ENCODE measurements around the gene PPFIA4. TPM values are rescaled to one million over a fixed set of nuclear protein-coding genes. Genes with fewer than 3 reads are reported as not detected.

Gene PPFIA4
- total and polyA plus RNA-seq, 9 of the 15 experiments (the other 6 are each of a cell fraction or from before 2014, with no cell fraction given), result 0.07 to 12.0 (median 0.70) TPM

DNA sequence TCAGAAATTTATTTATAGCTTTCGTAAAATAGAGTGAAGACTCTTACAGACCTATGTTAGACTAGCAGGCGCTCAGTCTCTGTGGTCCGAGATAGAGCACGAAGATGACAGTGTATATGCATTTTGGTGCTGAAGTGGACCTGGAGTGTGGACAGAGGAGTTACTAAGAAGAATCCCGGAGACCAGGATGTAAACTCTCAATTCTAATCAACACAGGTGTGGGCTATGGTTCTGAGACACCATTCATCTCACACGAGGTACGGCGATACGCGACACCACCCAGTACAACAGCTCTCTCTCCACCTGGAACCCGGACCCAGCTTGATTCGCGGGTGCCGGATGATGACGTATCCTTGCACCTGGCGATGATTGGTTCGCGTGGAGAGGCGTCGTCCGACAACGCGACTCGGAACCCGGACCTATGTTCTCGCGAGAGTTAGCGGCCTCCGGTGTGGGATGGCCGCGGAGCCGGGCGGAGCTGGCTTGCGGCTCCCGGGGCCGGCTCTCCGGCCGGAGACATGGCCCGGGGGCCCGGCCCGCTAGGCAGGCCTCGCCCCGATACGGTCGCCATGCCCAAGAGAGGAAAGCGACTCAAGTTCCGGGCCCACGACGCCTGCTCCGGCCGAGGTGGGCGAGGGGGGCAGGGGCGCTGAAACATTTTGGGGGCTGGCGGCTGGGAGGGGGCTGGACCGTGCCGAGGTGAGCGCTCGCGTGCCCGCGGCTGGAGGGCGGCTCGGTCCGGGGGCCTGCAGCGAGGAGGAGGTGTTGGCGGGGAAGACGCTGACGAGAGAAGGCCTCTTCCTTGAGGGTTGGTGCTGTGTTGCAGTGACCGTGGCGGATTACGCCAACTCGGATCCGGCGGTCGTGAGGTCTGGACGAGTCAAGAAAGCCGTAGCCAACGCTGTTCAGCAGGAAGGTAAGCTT is 19.1 kb upstream of the PPFIA4 start, which contains the start of gene TMEM183A (continued):
- TF ChIP-seq PCBP2 (IDR thresholded peaks at IDR 0.05; ENCODE audit: low read depth, low read length, poor library complexity, severe bottlenecking) (no peak), HOMEZ (CRISPR knock-in tag; IDR thresholded peaks at IDR 0.05) (no peak), SRF (CRISPR knock-in tag; IDR thresholded peaks at IDR 0.05) (no peak; a peak in 1 of 4 replicates), EGR1 (conservative IDR thresholded peaks at IDR 0.05) (peak; percentile 25; the same call in 1 of the 2 replicates), RNF2 (IDR thresholded peaks at IDR 0.05) (peak; percentile 57; the same call in 1 of the 2 replicates), FOXM1 (IDR thresholded peaks at IDR 0.05; ENCODE audit: low read depth) (0 out of 2 replicates have a peak, but pooled peaks have one; percentile 19), FOXM1 (CRISPR knock-in tag; IDR thresholded peaks at IDR 0.05; ENCODE audit: low read depth) (peak; percentile 97; the same call in 1 of the 2 replicates), PPARD (CRISPR knock-in tag; IDR thresholded peaks at IDR 0.05) (no peak), BHLHE40 (IDR thresholded peaks at IDR 0.05; ENCODE audit: low read length) (peak; percentile 42; the same call in 1 of the 2 replicates), NFRKB (IDR thresholded peaks at IDR 0.05; ENCODE audit: low read depth) (peak; percentile 89; the same call in 1 of the 2 replicates), OTX1 (CRISPR knock-in tag; IDR thresholded peaks at IDR 0.05) (no peak), CCNT2 (IDR thresholded peaks at IDR 0.05; ENCODE audit: borderline replicate concordance, extremely low read depth, insufficient read length, low read depth, low read length) (peak; percentile 54), SMAD4 (CRISPR knock-in tag; conservative IDR thresholded peaks at IDR 0.05) (no peak; the same call in 1 of the 2 replicates), CREB5 (CRISPR knock-in tag; IDR thresholded peaks at IDR 0.05) (no peak), FOSL1 (tag; conservative IDR thresholded peaks at IDR 0.05) (0 out of 2 replicates have a peak, but pooled peaks have one; percentile 28), LARP7 (IDR thresholded peaks at IDR 0.05) (no peak), YY1 (IDR thresholded peaks at IDR 0.05; ENCODE audit: borderline replicate concordance in 1 of 3, control insufficient read depth in 1 of 3, extremely low read depth in 1 of 3, insufficient read depth in 3 of 3, insufficient read length in 1 of 3, insufficient replicate concordance in 2 of 3, low read depth in 1 of 3, low read length in 2 of 3) (peak; percentile 62 to 89 (median 89))
- TF ChIP-seq, protein P1, sequence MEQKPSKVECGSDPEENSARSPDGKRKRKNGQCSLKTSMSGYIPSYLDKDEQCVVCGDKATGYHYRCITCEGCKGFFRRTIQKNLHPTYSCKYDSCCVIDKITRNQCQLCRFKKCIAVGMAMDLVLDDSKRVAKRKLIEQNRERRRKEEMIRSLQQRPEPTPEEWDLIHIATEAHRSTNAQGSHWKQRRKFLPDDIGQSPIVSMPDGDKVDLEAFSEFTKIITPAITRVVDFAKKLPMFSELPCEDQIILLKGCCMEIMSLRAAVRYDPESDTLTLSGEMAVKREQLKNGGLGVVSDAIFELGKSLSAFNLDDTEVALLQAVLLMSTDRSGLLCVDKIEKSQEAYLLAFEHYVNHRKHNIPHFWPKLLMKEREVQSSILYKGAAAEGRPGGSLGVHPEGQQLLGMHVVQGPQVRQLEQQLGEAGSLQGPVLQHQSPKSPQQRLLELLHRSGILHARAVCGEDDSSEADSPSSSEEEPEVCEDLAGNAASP (IDR thresholded peaks at IDR 0.05), result no peak
- TF ChIP-seq, protein P2, sequence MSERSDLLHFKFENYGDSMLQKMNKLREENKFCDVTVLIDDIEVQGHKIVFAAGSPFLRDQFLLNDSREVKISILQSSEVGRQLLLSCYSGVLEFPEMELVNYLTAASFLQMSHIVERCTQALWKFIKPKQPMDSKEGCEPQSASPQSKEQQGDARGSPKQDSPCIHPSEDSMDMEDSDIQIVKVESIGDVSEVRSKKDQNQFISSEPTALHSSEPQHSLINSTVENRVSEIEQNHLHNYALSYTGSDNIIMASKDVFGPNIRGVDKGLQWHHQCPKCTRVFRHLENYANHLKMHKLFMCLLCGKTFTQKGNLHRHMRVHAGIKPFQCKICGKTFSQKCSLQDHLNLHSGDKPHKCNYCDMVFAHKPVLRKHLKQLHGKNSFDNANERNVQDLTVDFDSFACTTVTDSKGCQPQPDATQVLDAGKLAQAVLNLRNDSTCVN (CRISPR knock-in tag; IDR thresholded peaks at IDR 0.05), result peak; percentile 22
- TF ChIP-seq, protein P3, sequence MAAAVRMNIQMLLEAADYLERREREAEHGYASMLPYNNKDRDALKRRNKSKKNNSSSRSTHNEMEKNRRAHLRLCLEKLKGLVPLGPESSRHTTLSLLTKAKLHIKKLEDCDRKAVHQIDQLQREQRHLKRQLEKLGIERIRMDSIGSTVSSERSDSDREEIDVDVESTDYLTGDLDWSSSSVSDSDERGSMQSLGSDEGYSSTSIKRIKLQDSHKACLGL (CRISPR knock-in tag; IDR thresholded peaks at IDR 0.05; ENCODE audit: borderline replicate concordance, poor library complexity, severe bottlenecking), result peak; percentile 55
